CD1c-positive myeloid dendritic cell (primary cell): Measurements from ENCODE around the gene SPRR2E.
"Not testable (repeated sequence)": the region's sequence is repeated elsewhere in the genome, so short reads cannot be mapped to it uniquely, and the experiment has no call there.

Experiments used
- DNase-seq: peaks from one replicate; pipeline ENCODE4 v3.0.0-alpha.2; 2016; ENCODE audit errors: extremely low spot score

SPRR2E gene

GRCh38 chr1:153094426-153094825, at the start of gene SPRR2E:
Gene SPRR2E (minus strand): TSS chr1:153094526. CDS start chr1:153093751, 775 bp downstream.
- DNase-seq = no peak

- DNase-seq = no peak
Observed at GRCh38 chr1:153141377-153141776, 47.1 kb upstream of the SPRR2E start.

GRCh38 chr1:153140484-153140883, 46.2 kb upstream of the SPRR2E start:
- no peak for DNase-seq

GRCh38 chr1:153133743-153134142, 39.4 kb upstream of the SPRR2E start:
- DNase-seq = no peak

- DNase-seq = no peak
Observed at GRCh38 chr1:153133267-153133666, 38.9 kb upstream of the SPRR2E start.

- not testable (repeated sequence) for DNase-seq
Observed at GRCh38 chr1:153128688-153129087, 34.4 kb upstream of the SPRR2E start.

GRCh38 chr1:153127296-153127695, 33.0 kb upstream of the SPRR2E start:
- no peak for DNase-seq

GRCh38 chr1:153125536-153125935, 31.2 kb upstream of the SPRR2E start:
- no peak for DNase-seq

- DNase-seq = not testable (repeated sequence)
Observed at GRCh38 chr1:153123793-153124192, 29.5 kb upstream of the SPRR2E start.

- no peak for DNase-seq
Observed at GRCh38 chr1:153122831-153123421, 28.6 kb upstream of the SPRR2E start.

GRCh38 chr1:153120945-153121344, 26.6 kb upstream of the SPRR2E start:
- DNase-seq = no peak

- no peak for DNase-seq
Observed at GRCh38 chr1:153119491-153119971, 25.2 kb upstream of the SPRR2E start.

- DNase-seq = not testable (repeated sequence)
Observed at GRCh38 chr1:153115264-153115663, 20.9 kb upstream of the SPRR2E start.

GRCh38 chr1:153113416-153113815, 19.1 kb upstream of the SPRR2E start, which contains the start of gene SPRR2F:
Gene SPRR2F (minus strand): TSS chr1:153113516. CDS start chr1:153112733, 783 bp downstream.
- DNase-seq = no peak

- DNase-seq = not testable (repeated sequence)
Observed at GRCh38 chr1:153112454-153112853, 18.1 kb upstream of the SPRR2E start.

- DNase-seq = no peak
Observed at GRCh38 chr1:153100245-153100644, 5.9 kb upstream of the SPRR2E start.

GRCh38 chr1:153099461-153100045, 5.2 kb upstream of the SPRR2E start:
- no peak for DNase-seq

- DNase-seq = no peak
Observed at GRCh38 chr1:153095764-153096163, 1.4 kb upstream of the SPRR2E start.

GRCh38 chr1:153087652-153088051, 6.7 kb downstream of the SPRR2E start:
- no peak for DNase-seq

- DNase-seq = no peak
Observed at GRCh38 chr1:153081736-153082135, 12.6 kb downstream of the SPRR2E start.

- no peak for DNase-seq
Observed at GRCh38 chr1:153072806-153073726, 21.3 kb downstream of the SPRR2E start.

- no peak for DNase-seq
Observed at GRCh38 chr1:153071511-153071910, 22.8 kb downstream of the SPRR2E start, which contains the start of gene SPRR2B. Gene SPRR2B (minus strand): TSS chr1:153071611. CDS start chr1:153070839, 772 bp downstream.
